Measurements from ENCODE around the gene STEAP4.
"Not testable (repeated sequence)": the region's sequence is repeated elsewhere in the genome, so short reads cannot be mapped to it uniquely, and the experiment has no call there.

The STEAP4 gene

DNA sequence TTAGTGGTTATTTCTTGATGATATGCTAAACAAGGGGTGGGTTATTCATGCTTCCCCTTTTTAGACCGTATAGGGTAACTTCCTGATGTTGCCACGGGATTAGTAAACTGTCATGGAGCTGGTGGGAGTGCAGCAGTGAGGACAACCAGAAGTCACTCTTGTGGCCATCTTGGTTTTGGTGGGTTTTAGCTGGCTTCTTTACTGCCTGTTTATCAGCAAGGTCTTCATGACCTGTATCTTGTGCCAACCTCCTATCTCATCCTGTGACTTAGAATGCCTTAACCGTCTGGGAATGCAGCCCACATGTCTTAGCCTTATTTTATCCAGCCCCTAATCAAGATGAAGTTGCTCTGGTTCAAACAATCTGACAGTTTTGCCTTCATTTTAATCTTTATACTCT, 41.7 kb downstream of the STEAP4 start:
- not testable (repeated sequence) for DNase-seq

DNA sequence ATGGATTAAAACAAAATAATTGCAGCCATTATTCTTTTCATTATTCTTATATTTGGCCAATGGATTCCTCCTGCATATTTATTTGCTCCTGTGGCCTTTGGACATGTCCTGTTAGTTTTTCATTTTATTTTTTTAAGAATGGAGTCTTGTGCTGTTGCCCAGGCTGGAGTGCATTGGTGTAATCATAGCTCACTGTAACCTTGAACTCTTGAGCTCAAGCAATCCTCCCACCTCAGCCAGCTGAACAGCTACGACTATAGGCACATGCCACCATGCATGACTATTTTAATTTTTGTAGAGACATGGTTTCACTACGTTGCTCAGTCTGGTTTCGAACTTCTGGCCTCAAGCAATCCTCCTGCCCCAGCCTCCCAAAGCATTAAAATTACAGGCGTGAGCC, 44.1 kb downstream of the STEAP4 start:
- DNase-seq, result no peak

DNA sequence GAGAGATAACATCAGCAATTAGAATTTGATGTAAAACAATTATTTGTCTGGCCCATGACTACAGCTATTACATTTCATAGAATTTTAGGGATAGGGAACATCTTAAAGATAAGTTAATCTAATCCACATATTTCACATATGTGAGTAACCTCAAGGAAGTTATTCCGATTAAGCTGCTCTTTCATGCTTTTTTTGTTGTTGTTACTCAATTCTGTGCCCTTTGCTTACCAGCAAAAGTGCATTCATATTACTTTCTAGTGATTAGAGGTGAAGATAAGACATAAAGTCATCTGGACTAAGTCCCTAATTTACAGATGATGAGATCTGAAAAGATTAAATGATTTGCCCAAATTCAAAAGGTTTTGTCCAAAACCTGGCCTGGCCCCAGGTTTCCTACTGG, 46.0 kb downstream of the STEAP4 start:
- no peak for DNase-seq

DNA sequence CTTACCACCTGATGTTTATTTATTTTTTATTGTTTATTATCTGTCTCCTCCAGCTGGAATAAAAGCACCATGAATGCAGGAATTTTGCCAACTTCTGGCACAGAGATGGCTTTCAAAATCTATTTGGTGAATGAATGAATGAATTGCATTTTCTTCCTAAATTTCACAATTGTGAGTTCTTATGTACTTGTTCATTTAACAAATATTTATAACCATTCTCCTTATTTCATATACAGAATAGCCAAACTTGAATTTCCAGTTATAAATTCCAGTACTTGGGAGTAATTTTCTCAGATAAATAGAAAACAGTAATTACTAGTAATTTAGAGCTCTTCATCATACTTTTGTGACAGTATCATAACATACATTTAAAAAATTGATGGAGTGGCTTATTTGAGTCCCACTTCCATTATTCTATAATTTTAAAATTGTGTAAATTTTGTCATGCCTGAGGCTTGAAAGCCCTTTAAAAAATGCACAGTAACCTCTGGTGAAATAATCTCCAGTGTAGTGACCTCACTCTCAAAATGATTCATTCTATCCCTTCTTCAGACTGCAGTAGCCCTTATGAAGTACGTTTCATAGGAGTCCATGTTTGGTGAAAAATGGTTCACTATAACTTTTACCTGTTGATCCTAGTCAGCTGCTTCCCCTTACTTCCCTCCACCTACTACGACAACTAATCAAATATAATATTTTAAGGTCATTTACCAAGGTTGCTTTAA, 46.9 kb downstream of the STEAP4 start:
- no peak for DNase-seq

DNA sequence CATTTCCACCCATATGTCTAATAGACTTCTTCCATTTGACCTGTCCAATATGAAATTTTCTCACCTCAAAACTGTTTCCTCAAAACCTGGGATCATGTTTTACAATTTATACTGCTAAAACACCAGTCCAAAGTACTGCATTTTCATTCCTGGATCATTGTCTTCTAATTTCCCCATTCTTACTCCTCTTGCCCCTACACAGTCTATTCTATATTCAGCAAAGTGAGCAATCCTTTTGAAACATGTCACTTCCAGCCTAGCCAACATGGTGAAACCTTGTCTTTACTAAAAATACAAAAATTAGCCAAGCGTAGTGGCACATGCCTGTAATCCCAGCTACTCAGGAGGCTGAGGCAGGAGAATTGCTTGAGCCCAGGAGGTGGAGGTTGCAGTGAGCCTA, 48.4 kb downstream of the STEAP4 start:
- not testable (repeated sequence) for DNase-seq

DNA sequence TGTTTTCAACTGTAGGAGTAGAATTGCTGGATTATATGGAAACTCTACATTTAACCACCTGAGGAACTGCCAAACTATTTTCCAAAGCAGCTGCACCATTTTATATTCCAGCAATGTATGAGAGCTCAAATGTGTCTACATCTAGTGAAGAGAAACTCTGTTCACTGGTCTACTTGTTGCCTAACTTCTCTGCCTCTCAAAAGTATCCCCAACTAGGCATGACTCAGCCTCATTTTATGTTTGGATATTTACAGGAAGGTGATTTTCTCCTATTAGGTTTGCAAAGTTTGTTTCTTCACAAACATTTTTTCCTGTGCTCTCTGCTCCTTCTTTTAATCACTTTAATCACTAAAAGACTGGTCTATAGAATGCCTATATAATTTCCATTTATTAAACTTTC, 49.8 kb downstream of the STEAP4 start:
- no peak for DNase-seq

DNA sequence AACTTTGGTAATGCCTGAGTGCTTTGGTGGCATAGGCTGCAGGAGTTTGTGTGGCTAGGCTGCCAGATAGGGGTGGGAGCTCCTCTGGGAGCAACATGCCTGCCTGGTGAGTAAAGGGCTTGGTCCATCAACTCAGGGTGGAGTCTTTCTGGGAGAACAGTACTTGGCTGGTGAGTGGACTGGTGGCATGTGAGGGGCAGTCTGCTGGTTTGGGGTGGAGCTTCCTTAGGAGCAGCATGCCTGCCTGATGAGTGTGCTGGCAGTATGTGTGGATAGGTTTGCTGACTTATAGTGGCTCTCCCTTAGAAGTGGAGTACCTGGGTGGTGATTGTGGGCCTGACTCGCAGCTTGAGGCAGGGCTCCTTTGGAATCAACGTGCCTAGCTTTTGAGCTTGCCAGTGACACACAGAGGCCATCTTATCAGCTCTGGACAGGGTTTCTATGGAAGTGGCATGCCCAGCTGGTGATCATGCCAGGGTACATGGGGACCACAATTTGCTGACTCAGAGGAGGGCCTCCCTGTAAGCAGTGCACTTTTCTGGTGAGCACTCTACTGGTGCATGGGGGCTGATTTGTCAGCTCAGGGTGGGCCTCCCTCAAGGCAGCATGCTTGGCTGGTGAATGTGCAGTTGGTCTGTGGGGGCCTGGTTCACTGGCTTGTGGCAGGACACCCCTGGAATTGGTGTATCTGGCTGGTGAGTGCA, 51.8 kb downstream of the STEAP4 start:
- DNase-seq, result no peak

DNA sequence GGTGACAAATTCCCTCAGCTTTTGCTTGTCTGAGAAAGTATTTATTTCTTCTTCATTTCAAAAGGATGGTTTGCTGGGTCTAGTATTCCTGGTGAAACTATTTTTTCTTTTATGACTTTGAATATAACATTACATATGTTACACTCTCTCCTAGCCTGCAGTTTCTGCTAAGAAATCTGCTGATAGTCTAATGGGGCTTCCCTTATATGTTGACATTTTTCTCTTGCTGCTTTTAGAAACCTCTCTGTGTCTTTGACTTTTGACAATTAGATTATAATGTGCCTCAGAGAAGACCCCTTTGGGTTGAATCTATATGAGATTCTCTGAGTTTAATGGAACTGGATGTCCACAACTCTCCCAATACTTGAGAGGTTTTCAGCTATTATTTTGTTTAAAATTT, 53.1 kb downstream of the STEAP4 start:
- DNase-seq, result no peak

DNA sequence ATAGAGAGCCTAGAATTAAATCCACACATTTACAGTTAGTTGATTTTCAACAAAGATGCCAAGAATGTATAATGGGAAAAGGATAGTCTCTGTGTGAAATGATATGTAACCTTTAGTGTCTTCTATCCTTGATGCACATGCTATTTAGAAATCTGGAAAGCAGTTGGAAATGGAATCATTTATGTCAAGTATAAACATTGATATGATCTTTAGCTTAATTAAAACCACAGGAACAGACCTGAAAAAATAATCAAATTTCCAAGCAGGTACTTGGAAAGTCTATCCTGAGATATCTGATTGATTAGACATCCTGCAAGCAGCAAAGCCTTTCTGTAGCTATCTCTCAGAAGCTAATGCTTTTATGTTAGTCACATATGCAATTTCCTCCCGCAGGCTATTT, 62.4 kb downstream of the STEAP4 start:
- DNase-seq, result no peak

DNA sequence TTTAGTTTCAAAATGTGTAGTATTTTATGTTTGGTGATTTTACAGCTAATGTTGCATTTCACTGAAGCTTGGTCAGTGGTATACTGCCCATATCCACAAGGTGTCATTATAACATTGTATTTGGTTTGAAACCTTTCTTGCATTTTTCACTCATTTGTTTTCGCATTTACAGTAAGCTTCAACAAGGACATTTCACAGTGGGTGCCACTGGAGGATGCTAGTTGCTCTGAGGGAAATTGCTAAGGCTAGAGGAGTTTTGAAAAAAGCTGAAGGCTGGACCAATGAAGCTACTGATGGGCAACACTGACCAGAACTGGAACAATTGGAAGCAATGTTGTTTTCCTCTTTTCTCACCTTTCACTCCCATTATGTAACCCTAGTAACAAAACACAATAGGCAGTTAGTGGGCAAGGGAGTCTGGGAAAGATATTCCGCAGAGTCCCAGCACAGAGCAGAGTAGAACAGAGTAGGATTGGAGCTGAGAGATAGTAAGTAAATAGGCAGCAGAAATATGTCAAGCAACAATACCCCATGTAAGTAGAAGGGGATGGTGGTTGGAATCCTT, 63.3 kb downstream of the STEAP4 start:
- DNase-seq, result peak; percentile 66

DNA sequence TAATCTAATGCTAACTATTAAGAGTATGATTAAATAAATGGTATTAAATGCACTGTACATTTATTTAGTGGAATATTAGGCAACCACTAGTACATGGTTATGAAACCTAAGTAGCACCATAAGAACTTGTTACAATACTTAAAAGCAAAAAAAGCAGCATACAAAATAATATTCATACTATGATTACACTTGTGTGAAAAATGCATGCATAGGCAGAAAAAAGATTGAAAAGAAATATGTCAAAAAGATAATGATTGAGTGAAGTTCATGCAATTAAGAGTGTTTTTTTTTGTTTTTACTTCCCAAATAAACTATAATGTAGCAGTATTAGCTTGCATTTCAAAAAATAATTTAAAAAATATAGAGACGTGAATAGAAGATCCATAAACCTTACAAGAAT, 66.8 kb downstream of the STEAP4 start:
- DNase-seq, result no peak

DNA sequence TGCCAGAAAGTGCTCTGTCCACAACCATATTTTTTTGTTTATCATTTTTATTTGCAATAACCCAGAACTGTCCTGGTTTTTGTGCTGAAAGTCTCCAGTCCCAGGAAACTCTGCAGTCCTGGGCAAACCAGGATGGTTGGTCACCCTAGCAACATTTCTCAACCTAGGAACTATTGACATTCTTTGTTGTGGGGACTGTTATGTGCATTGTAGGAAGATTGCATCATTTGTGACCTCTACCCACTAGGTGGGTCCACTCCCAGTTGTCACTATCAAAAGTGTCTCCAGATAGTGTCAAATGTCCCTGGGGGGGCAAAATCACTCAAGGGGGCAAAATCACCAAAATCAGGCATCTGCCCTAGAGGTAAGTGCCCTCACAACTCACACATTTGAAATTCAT, 72.9 kb downstream of the STEAP4 start:
- DNase-seq, result no peak

DNA sequence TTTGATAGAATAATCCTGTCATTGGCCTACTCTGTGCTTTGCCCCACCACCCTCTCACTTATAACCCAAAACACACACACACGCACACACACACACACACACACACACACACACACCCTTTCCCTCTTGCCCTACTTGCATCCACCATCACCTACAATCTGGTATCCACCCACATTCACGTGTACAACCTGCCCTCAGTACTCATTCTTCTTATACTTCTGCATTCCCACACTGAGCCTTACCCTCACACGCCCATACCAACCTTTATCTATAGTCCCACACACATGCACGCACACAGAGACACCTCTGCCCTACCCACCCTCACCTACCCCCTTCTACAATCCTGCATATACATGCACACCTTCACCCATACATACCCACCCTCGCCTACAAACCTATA, 76.0 kb downstream of the STEAP4 start:
- no peak for DNase-seq

DNA sequence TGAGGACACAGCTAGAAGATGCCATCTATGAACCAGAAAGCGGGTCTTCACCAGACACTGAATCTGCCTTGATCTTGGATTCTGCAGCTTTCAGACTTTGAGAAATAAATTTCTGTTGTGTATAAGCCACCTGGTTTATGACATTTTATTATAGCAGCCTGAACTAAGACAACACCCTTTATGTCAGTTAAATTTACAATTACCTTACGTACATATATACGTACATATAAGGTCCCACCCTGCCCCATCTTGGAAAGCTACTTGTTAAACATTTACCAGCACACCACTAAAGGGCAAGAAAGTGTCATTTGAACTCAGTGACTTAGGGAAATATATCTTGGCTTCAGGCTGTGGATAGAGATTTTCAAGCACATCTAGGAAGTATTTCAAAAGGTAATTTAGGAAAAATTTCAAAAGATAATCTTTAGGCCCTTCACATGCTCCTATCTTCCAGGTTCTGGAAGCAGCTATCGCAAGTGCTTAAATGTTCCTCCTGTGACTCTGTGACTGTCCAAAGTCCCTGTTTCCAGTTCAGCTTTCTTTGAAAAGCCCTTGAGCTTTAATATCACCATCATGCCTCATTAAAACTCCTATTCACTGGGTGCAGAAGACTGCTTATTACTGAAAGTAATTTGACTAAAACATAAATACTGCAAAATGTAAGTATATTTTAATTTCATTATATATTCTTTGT, 77.2 kb downstream of the STEAP4 start:
- no peak for DNase-seq

DNA sequence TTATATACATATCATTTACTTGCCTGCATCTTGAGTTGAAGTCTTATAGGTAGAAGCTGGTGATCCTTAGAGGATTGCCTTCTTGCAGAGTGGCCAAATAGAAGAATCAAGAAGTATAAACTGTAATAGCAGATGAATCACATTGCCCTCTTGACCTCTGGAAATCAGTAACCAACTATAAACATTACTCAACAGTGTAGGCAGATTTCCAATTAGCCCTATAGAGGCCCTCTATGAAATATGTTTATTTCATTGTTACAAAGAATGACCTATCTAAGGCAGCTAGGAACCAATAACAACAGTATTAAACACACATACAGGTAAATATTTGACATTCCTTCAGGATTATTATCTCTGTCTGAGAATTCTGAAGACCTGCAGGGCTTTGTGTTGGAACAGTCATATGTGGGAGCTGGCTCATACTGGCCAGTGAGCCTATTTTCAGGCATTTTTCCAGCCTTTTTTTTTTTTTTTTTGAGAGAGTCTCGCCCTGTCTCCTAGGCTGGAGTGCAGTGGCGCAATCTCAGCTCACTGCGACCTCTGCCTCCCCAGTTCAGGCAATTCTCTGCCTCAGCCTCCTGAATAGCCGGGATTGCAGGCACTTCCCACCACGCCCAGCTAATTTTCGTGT, 79.7 kb downstream of the STEAP4 start:
- no peak for DNase-seq

DNA sequence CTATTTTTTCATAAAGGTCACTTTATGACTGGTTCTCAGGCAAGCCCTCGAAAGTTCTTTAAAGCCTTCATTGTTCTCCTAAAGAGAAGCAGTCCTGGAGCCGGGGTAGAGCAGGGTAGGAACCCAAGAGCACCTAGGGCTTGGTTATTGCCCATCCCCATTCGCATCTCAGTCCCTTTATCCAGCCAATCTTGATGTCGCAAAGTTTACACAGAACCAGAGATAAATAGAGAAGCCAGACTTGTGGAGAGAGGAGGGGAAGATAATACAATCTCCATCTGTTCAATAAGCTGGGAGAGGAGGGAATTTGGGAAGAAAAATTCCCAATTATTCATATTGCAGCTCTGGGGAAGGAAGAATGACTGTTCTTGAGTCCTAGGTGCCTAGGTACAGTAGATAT, 80.5 kb downstream of the STEAP4 start:
- DNase-seq, result no peak

DNA sequence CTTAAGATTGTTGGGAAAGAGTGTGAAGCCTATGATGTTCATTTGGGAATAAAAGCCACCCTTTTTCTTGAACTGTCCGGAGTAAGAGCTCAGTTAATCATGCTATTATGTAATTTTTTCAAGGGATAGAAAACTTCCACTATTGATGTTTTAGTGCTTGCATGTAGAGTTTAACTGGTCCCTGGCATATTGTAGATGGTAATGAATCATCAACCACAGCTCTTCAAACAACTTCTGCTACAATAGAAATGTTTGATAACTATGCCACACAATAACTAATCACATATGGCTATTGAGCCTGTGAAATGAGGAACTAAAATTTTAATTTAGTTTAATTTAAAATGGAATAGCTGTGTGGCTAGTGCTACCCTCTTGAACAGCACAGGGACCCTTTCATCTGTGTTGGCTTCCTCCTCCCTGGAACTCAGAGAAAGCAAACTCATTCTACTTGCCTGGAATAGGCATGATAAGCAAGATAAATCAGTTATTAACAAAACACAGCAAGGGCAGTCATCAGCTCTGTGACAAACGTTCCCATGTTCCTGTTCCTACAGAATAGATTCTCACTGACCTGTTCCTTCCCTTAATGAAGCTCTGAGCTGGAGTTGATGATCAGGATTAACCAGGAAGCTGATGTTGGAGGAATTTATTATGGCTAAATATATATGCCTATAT, 82.0 kb downstream of the STEAP4 start:
- no peak for DNase-seq

DNA sequence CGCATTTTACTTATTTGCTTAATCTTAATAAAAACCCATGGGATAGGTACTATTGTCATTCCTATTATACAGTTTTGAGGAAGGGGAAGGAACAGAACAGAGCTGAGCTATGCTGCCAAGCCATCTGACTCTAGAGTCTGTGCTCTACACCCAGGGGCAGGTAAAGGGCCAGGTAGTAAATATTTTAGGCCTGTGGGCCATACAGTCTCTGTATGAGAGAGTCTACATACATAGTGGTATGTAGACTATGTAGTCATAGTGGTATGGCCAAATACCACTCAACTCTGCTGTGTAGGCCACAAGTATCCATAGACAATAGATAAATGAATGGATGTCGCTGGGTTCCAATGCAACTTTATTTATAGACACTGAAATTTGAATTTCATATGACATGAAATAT, 83.4 kb downstream of the STEAP4 start:
- no peak for DNase-seq
